ENCODE measurements around the gene FBN1.

The FBN1 gene

GRCh38 chr15:48565560-48566482 lies 79.7 kb downstream of the FBN1 start:
- Histone ChIP-seq H3K9ac (ENCODE audit: low read depth, low read length, poor library complexity) (no peak overlapping the region), H2BK12ac (ENCODE audit: low read length) (no peak overlapping the region), H2AK5ac (ENCODE audit: low read depth, low read length) (no peak overlapping the region), H3K18ac (ENCODE audit: low read length) (no peak overlapping the region), H3K9me3 (replicated peaks in 1 of 2; ENCODE audit: control insufficient read depth in 2 of 2, insufficient read depth in 1 of 2, low read depth in 1 of 2, low read length in 2 of 2) (peaks cover 0 to 12% of the 10 kb centered on the region in 2 donors), H2BK120ac (ENCODE audit: low read depth, low read length) (no peak overlapping the region), H3K27ac (replicated peaks; ENCODE audit: low read length) (no peak overlapping the region), H3K36me3 (replicated peaks in 1 of 2; ENCODE audit: control insufficient read depth in 2 of 2, insufficient read depth in 2 of 2, low read length in 2 of 2) (no peaks in the 10 kb centered on the region), H2BK5ac (ENCODE audit: low read length) (no peak overlapping the region), H3K23ac (ENCODE audit: low read depth, low read length, poor library complexity) (no peak overlapping the region), H3K4ac (ENCODE audit: low read length) (no peak overlapping the region), H3K79me1 (ENCODE audit: low read depth, low read length) (no peaks in the 10 kb centered on the region), H4K8ac (ENCODE audit: low read depth, low read length) (no peak overlapping the region), H3K27me3 (ENCODE audit: control insufficient read depth in 3 of 3, insufficient read depth in 3 of 3, low read depth in 1 of 3, low read length in 3 of 3) (no peaks in the 10 kb centered on the region), H4K91ac (ENCODE audit: low read depth, low read length, poor library complexity) (no peak overlapping the region), H3K4me1 (ENCODE audit: control insufficient read depth in 2 of 2, insufficient read depth in 1 of 2, low read depth in 1 of 2, low read length in 2 of 2) (peaks cover 8 to 11% of the 10 kb centered on the region in 2 donors), H3K4me3 (ENCODE audit: low read length in 2 of 2) (no peak overlapping the region), H2BK15ac (ENCODE audit: low read length) (no peak overlapping the region), H3K14ac (ENCODE audit: low read length) (no peak overlapping the region), H3K4me2 (ENCODE audit: insufficient read depth, low read length, poor library complexity, severe bottlenecking) (no peak overlapping the region), H2AFZ (ENCODE audit: low read length) (no peak overlapping the region)
- DNase-seq (ENCODE audit: low spot score): no peak
- WGBS, 2 donors (ENCODE audit: extremely low coverage in 2 of 2, insufficient read length in 2 of 2, insufficient replicate concordance in 1 of 2): no CpG with 5 or more reads among the region's 1 CpG

GRCh38 chr15:48564690-48565089 lies 80.8 kb downstream of the FBN1 start:
- Histone ChIP-seq H4K91ac (ENCODE audit: low read depth, low read length, poor library complexity) (no peak overlapping the region), H3K9ac (ENCODE audit: low read depth, low read length, poor library complexity) (no peak overlapping the region), H2BK15ac (ENCODE audit: low read length) (no peak overlapping the region), H3K4me2 (ENCODE audit: insufficient read depth, low read length, poor library complexity, severe bottlenecking) (no peak overlapping the region), H3K4me1 (ENCODE audit: control insufficient read depth in 2 of 2, insufficient read depth in 1 of 2, low read depth in 1 of 2, low read length in 2 of 2) (peaks cover 6 to 11% of the 10 kb centered on the region in 2 donors), H3K27me3 (ENCODE audit: control insufficient read depth in 3 of 3, insufficient read depth in 3 of 3, low read depth in 1 of 3, low read length in 3 of 3) (no peaks in the 10 kb centered on the region), H2BK12ac (ENCODE audit: low read length) (no peak overlapping the region), H4K8ac (ENCODE audit: low read depth, low read length) (no peak overlapping the region), H3K9me3 (replicated peaks in 1 of 2; ENCODE audit: control insufficient read depth in 2 of 2, insufficient read depth in 1 of 2, low read depth in 1 of 2, low read length in 2 of 2) (peaks cover 0 to 10% of the 10 kb centered on the region in 2 donors), H2BK120ac (ENCODE audit: low read depth, low read length) (no peak overlapping the region), H3K4ac (ENCODE audit: low read length) (no peak overlapping the region), H2BK5ac (ENCODE audit: low read length) (no peak overlapping the region), H3K27ac (replicated peaks; ENCODE audit: low read length) (no peak overlapping the region), H3K14ac (ENCODE audit: low read length) (no peak overlapping the region), H3K23ac (ENCODE audit: low read depth, low read length, poor library complexity) (no peak overlapping the region), H3K79me1 (ENCODE audit: low read depth, low read length) (no peaks in the 10 kb centered on the region), H2AFZ (ENCODE audit: low read length) (no peak overlapping the region), H3K36me3 (replicated peaks in 1 of 2; ENCODE audit: control insufficient read depth in 2 of 2, insufficient read depth in 2 of 2, low read length in 2 of 2) (no peaks in the 10 kb centered on the region), H3K18ac (ENCODE audit: low read length) (no peak overlapping the region), H2AK5ac (ENCODE audit: low read depth, low read length) (no peak overlapping the region), H3K4me3 (ENCODE audit: low read length in 2 of 2) (no peak overlapping the region)
- DNase-seq (ENCODE audit: low spot score): no peak
- no CpG with 5 or more reads among the region's 4 CpGs for WGBS, 2 donors (ENCODE audit: extremely low coverage in 2 of 2, insufficient read length in 2 of 2, insufficient replicate concordance in 1 of 2)

- Histone ChIP-seq H2BK12ac (ENCODE audit: low read length) (no peak overlapping the region), H3K14ac (ENCODE audit: low read length) (no peak overlapping the region), H3K9ac (ENCODE audit: low read depth, low read length, poor library complexity) (no peak overlapping the region), H2BK120ac (ENCODE audit: low read depth, low read length) (no peak overlapping the region), H3K23ac (ENCODE audit: low read depth, low read length, poor library complexity) (no peak overlapping the region), H3K79me1 (ENCODE audit: low read depth, low read length) (no peaks in the 10 kb centered on the region), H3K4me2 (ENCODE audit: insufficient read depth, low read length, poor library complexity, severe bottlenecking) (no peak overlapping the region), H2BK15ac (ENCODE audit: low read length) (no peak overlapping the region), H3K27me3 (ENCODE audit: control insufficient read depth in 3 of 3, insufficient read depth in 3 of 3, low read depth in 1 of 3, low read length in 3 of 3) (no peaks in the 10 kb centered on the region), H2AK5ac (ENCODE audit: low read depth, low read length) (no peak overlapping the region), H3K4me1 (ENCODE audit: control insufficient read depth in 2 of 2, insufficient read depth in 1 of 2, low read depth in 1 of 2, low read length in 2 of 2) (peaks cover 6 to 14% of the 10 kb centered on the region in 2 donors), H4K91ac (ENCODE audit: low read depth, low read length, poor library complexity) (no peak overlapping the region), H3K36me3 (replicated peaks in 1 of 2; ENCODE audit: control insufficient read depth in 2 of 2, insufficient read depth in 2 of 2, low read length in 2 of 2) (no peaks in the 10 kb centered on the region), H3K4ac (ENCODE audit: low read length) (no peak overlapping the region), H3K4me3 (ENCODE audit: low read length in 2 of 2) (no peak overlapping the region), H3K18ac (ENCODE audit: low read length) (no peak overlapping the region), H4K8ac (ENCODE audit: low read depth, low read length) (no peak overlapping the region), H2BK5ac (ENCODE audit: low read length) (no peak overlapping the region), H3K9me3 (replicated peaks in 1 of 2; ENCODE audit: control insufficient read depth in 2 of 2, insufficient read depth in 1 of 2, low read depth in 1 of 2, low read length in 2 of 2) (peaks cover 0 to 5% of the 10 kb centered on the region in 2 donors), H3K27ac (replicated peaks; ENCODE audit: low read length) (no peak overlapping the region), H2AFZ (ENCODE audit: low read length) (no peak overlapping the region)
- DNase-seq (ENCODE audit: low spot score): no peak
- WGBS, 2 donors (ENCODE audit: extremely low coverage in 2 of 2, insufficient read length in 2 of 2, insufficient replicate concordance in 1 of 2): no CpG with 5 or more reads among the region's 3 CpGs
Measured at GRCh38 chr15:48563934-48564333, 81.6 kb downstream of the FBN1 start.

- Histone ChIP-seq H3K79me1 (ENCODE audit: low read depth, low read length) (no peaks in the 10 kb centered on the region), H3K14ac (ENCODE audit: low read length) (no peak overlapping the region), H2AFZ (ENCODE audit: low read length) (no peak overlapping the region), H3K4ac (ENCODE audit: low read length) (no peak overlapping the region), H4K91ac (ENCODE audit: low read depth, low read length, poor library complexity) (no peak overlapping the region), H3K9me3 (replicated peaks in 1 of 2; ENCODE audit: control insufficient read depth in 2 of 2, insufficient read depth in 1 of 2, low read depth in 1 of 2, low read length in 2 of 2) (no peaks in the 10 kb centered on the region), H3K23ac (ENCODE audit: low read depth, low read length, poor library complexity) (no peak overlapping the region), H2BK120ac (ENCODE audit: low read depth, low read length) (no peak overlapping the region), H2BK12ac (ENCODE audit: low read length) (no peak overlapping the region), H3K27me3 (ENCODE audit: control insufficient read depth in 3 of 3, insufficient read depth in 3 of 3, low read depth in 1 of 3, low read length in 3 of 3) (no peaks in the 10 kb centered on the region), H3K36me3 (replicated peaks in 1 of 2; ENCODE audit: control insufficient read depth in 2 of 2, insufficient read depth in 2 of 2, low read length in 2 of 2) (no peaks in the 10 kb centered on the region), H3K4me3 (ENCODE audit: low read length in 2 of 2) (no peak overlapping the region), H3K4me1 (ENCODE audit: control insufficient read depth in 2 of 2, insufficient read depth in 1 of 2, low read depth in 1 of 2, low read length in 2 of 2) (peaks cover 6 to 16% of the 10 kb centered on the region in 2 donors), H3K9ac (ENCODE audit: low read depth, low read length, poor library complexity) (no peak overlapping the region), H2BK15ac (ENCODE audit: low read length) (no peak overlapping the region), H2AK5ac (ENCODE audit: low read depth, low read length) (no peak overlapping the region), H3K27ac (replicated peaks; ENCODE audit: low read length) (no peak overlapping the region), H3K4me2 (ENCODE audit: insufficient read depth, low read length, poor library complexity, severe bottlenecking) (no peak overlapping the region), H4K8ac (ENCODE audit: low read depth, low read length) (no peak overlapping the region), H3K18ac (ENCODE audit: low read length) (no peak overlapping the region), H2BK5ac (ENCODE audit: low read length) (no peak overlapping the region)
- no CpG with 5 or more reads among the region's 7 CpGs for WGBS, 2 donors (ENCODE audit: extremely low coverage in 2 of 2, insufficient read length in 2 of 2, insufficient replicate concordance in 1 of 2)
- DNase-seq (ENCODE audit: low spot score): no peak
Measured at GRCh38 chr15:48560321-48561051, 85.0 kb downstream of the FBN1 start.
